ENCODE measurements around the gene SNN. TPM values are rescaled to one million over a fixed set of nuclear protein-coding genes. Genes with fewer than 3 reads are reported as not detected.

SNN gene
- total RNA-seq = 1 to 10 TPM; 5.6 to 6.2 TPM

GRCh38 chr16:11667824-11668622 lies at the start of gene SNN:
Gene SNN, plus strand, starts transcription at chr16:11668455. Its CDS starts 7,605 bp downstream, at chr16:11676060.
- CTCF ChIA-PET = interaction anchor here (0.5 to 1.7 kb wide), 5 partner anchors 16 to 148 kb away, joined by 3 to 6 read pairs (median 3); no protein-coding TSS in a partner anchor
- POLR2A ChIA-PET = no interaction called here

GRCh38 chr16:11619327-11619851 lies 48.9 kb upstream of the SNN start:
- POLR2A ChIA-PET = interaction anchor here (0.7 kb wide), 2 partner anchors 12 to 17 kb away, joined by 4 read pairs; no protein-coding TSS in a partner anchor
- CTCF ChIA-PET = interaction anchor here (0.6 kb wide), 1 partner anchor 23 kb away, joined by 3 read pairs; no protein-coding TSS in a partner anchor

- ChIA-PET CTCF (interaction anchor here (0.7 kb wide), 1 partner anchor 223 kb away, joined by 4 read pairs; no protein-coding TSS in a partner anchor), POLR2A (no interaction called here)
Observed at GRCh38 chr16:11620243-11621003, 47.8 kb upstream of the SNN start.

- ChIA-PET POLR2A (interaction anchor here (1.0 kb wide), 1 partner anchor 176 kb away, joined by 3 read pairs; no protein-coding TSS in a partner anchor), CTCF (interaction anchor here (0.7 to 1.3 kb wide), 3 partner anchors 19 to 215 kb away, joined by 3 read pairs; no protein-coding TSS in a partner anchor)
Observed at GRCh38 chr16:11621539-11621919, 46.7 kb upstream of the SNN start.

GRCh38 chr16:11621920-11622651 lies 46.2 kb upstream of the SNN start:
- CTCF ChIA-PET = interaction anchor here (0.7 to 1.3 kb wide), 5 partner anchors 18 to 215 kb away, joined by 3 to 4 read pairs (median 3); no protein-coding TSS in a partner anchor
- POLR2A ChIA-PET = interaction anchor here (1.0 kb wide), 1 partner anchor 176 kb away, joined by 3 read pairs; no protein-coding TSS in a partner anchor

- ChIA-PET POLR2A (no interaction called here), CTCF (interaction anchor here (1.0 kb wide), 1 partner anchor 92 kb away, joined by 4 read pairs; no protein-coding TSS in a partner anchor)
Observed at GRCh38 chr16:11624205-11624604, 44.0 kb upstream of the SNN start.

GRCh38 chr16:11624636-11625607 lies 43.3 kb upstream of the SNN start:
- CTCF ChIA-PET = interaction anchor here (1.0 kb wide), 1 partner anchor 93 kb away, joined by 4 read pairs; no protein-coding TSS in a partner anchor
- POLR2A ChIA-PET = no interaction called here

GRCh38 chr16:11625769-11626168 lies 42.5 kb upstream of the SNN start:
- CTCF ChIA-PET = interaction anchor here (1.1 kb wide), 1 partner anchor 93 kb away, joined by 4 read pairs; no protein-coding TSS in a partner anchor
- POLR2A ChIA-PET = interaction anchor here (1.2 kb wide), 1 partner anchor 38 kb away, joined by 3 read pairs; no protein-coding TSS in a partner anchor

GRCh38 chr16:11626657-11627291 lies 41.5 kb upstream of the SNN start:
- ChIA-PET CTCF (interaction anchor here (0.6 to 1.4 kb wide), 3 partner anchors 94 to 673 kb away, joined by 3 to 4 read pairs (median 4); no protein-coding TSS in a partner anchor), POLR2A (interaction anchor here (1.2 kb wide), 1 partner anchor 39 kb away, joined by 3 read pairs; no protein-coding TSS in a partner anchor)

- CTCF ChIA-PET = interaction anchor here (0.6 to 1.4 kb wide), 2 partner anchors 184 to 674 kb away, joined by 3 to 4 read pairs; no protein-coding TSS in a partner anchor
- POLR2A ChIA-PET = no interaction called here
Observed at GRCh38 chr16:11627292-11627663, 41.0 kb upstream of the SNN start.

GRCh38 chr16:11627822-11628457 lies 40.3 kb upstream of the SNN start:
- ChIA-PET POLR2A (interaction anchor here (0.7 kb wide), 1 partner anchor 59 kb away, joined by 4 read pairs; no protein-coding TSS in a partner anchor), CTCF (interaction anchor here (0.6 to 1.4 kb wide), 2 partner anchors 183 to 674 kb away, joined by 3 to 4 read pairs; no protein-coding TSS in a partner anchor)

GRCh38 chr16:11629071-11630030 lies 38.9 kb upstream of the SNN start:
- CTCF ChIA-PET = no interaction called here
- POLR2A ChIA-PET = no interaction called here

- ChIA-PET CTCF (interaction anchor here (0.6 kb wide), 1 partner anchor 703 kb away, joined by 3 read pairs; no protein-coding TSS in a partner anchor), POLR2A (no interaction called here)
Observed at GRCh38 chr16:11630046-11630767, 38.0 kb upstream of the SNN start.

- ChIA-PET CTCF (interaction anchor here (0.6 kb wide), 1 partner anchor 703 kb away, joined by 3 read pairs; no protein-coding TSS in a partner anchor), POLR2A (no interaction called here)
Observed at GRCh38 chr16:11630768-11631056, 37.5 kb upstream of the SNN start.

GRCh38 chr16:11631214-11631613 lies 37.0 kb upstream of the SNN start:
- CTCF ChIA-PET = interaction anchor here (0.7 kb wide), 1 partner anchor 10 kb away, joined by 3 read pairs; no protein-coding TSS in a partner anchor
- POLR2A ChIA-PET = no interaction called here
